Keratinocyte (primary cell): Measurements from ENCODE around the gene SYF2.

Source experiments
- EZH2 ChIP-seq: IDR thresholded peaks from one replicate; pipeline ENCODE4 v1.6.1; 2012; ENCODE audit warnings: inconsistent platforms, mild to moderate bottlenecking, low read length, moderate library complexity
- TF ChIP-seq, protein P1 (sequence below), 3 experiments: IDR thresholded peaks in 1 of 3; conservative IDR thresholded peaks in 1 of 3; optimal IDR thresholded peaks in 1 of 3; 2 replicates in 2 of 3; 3 replicates in 1 of 3; pipeline versions ENCODE3 to v1.5.1; 2011; ENCODE audit warnings: low read length in 3 of 3, mild to moderate bottlenecking in 3 of 3, moderate library complexity in 2 of 3, control low read depth in 1 of 3, inconsistent platforms in 1 of 3; ENCODE audit not compliant: insufficient read depth in 2 of 3; ENCODE audit errors: extremely low read depth in 1 of 3

DNA sequence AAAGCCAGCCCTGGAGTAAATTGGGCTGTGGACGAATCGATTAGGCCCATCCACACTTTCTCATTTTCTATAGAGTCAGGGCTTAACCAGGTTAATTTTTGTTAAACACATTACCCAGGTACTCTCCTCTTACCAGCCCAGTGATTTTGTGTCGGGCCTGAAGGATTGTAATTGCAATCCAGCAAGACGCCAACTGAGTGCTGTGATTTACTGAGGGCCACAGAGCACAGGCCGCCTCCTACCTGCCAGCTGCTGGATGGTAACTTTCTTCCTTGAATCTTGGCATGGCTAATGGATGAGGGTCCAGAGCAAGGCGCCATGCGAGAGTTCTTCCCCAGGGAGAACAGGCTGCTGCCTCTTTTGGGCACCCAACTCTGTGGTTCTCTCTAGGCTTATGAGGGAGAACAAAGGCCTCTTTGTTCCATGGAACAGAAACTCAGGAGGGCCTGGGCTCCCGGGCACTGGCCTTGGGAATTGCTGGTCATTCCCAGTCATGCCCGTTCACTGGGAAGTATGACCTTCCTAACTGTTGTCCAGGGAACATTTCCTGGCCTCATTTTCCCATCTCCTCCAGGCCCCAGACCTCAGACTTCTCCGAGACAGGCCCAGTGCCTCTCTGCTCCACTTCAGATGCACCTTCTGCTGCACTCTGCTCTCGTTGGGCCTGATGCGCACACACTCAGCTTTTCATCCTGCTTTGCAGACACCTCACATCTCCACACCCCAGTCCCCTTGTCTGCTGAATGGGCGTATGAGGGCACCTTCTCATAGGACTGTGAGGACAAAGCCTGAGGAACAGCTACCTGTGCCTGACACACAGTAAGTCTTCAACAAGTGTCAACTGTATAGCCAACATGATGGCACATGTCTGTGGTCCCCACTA is 57.3 kb downstream of the SYF2 start:
- TF ChIP-seq, protein P1, sequence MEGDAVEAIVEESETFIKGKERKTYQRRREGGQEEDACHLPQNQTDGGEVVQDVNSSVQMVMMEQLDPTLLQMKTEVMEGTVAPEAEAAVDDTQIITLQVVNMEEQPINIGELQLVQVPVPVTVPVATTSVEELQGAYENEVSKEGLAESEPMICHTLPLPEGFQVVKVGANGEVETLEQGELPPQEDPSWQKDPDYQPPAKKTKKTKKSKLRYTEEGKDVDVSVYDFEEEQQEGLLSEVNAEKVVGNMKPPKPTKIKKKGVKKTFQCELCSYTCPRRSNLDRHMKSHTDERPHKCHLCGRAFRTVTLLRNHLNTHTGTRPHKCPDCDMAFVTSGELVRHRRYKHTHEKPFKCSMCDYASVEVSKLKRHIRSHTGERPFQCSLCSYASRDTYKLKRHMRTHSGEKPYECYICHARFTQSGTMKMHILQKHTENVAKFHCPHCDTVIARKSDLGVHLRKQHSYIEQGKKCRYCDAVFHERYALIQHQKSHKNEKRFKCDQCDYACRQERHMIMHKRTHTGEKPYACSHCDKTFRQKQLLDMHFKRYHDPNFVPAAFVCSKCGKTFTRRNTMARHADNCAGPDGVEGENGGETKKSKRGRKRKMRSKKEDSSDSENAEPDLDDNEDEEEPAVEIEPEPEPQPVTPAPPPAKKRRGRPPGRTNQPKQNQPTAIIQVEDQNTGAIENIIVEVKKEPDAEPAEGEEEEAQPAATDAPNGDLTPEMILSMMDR (optimal IDR thresholded peaks at IDR 0.05 in 1 of 3, IDR thresholded peaks at IDR 0.05 in 1 of 3, conservative IDR thresholded peaks at IDR 0.05 in 1 of 3; ENCODE audit: extremely low read depth in 1 of 3, insufficient read depth in 2 of 3, low read length in 3 of 3): no peak
- no peak for TF ChIP-seq EZH2
